Fibroblast of pulmonary artery (primary cell): ENCODE measurements around the gene GABRR3.
A peak's percentile ranks its signal among the peaks of the same experiment; 100 is the strongest.

Experiments
- DNase-seq: peaks from one replicate; pipeline ENCODE4 v3.0.0-alpha.2; 2010; ENCODE audit warnings: low read depth
- H3K4me3 ChIP-seq: replicated peaks from 2 replicates; pipeline ENCODE4 v1.5.1; 2011; ENCODE audit warnings: low read depth, mild to moderate bottlenecking, control low read depth, low read length, moderate library complexity
- CTCF ChIP-seq: IDR thresholded peaks from 2 replicates; pipeline ENCODE4 v1.5.1; 2011; ENCODE audit warnings: mild to moderate bottlenecking, control low read depth, low read length, inconsistent platforms; ENCODE audit errors: missing control alignments

The GABRR3 gene

DNA sequence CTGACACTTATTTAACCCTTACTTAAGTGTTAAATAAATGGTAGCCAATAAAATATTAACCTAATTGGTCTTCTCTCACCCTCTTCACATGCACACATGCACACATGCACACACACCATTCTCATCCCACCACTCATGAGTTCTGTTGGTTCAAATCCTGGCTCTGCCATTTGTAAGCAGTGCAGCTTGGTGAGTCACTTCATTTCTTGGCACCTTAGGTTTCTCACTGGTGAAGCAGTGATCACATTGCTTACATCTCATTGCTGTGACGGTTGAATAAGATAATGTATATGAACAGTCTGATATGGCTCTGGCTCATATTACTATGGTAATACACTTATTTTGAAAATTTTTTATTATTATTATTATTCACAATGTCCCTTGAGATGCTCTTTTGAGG, 96.7 kb downstream of the GABRR3 start:
- DNase-seq = peak; percentile 17
- H3K4me3 ChIP-seq = no peak overlapping the region
- TF ChIP-seq CTCF = no peak

GRCh38 chr3:97937205-97937604, 97.9 kb downstream of the GABRR3 start:
- no peak overlapping the region for H3K4me3 ChIP-seq
- TF ChIP-seq CTCF = no peak

GRCh38 chr3:97935842-97936241, 99.3 kb downstream of the GABRR3 start:
- no peak overlapping the region for H3K4me3 ChIP-seq
- DNase-seq = no peak
- TF ChIP-seq CTCF = no peak

More at GRCh38 chr3:97937205-97937604, 97.9 kb downstream of the GABRR3 start:
- no peak for DNase-seq
